HepG2 (cell line): ENCODE data around the gene NUDCD3. TPM values are rescaled to one million over a fixed set of nuclear protein-coding genes. Genes with fewer than 3 reads are reported as not detected.

Experiments
- ATAC-seq: fragments of 200-7000 bp; cut with Tn5 transposase; 3 replicates; pipeline ENCODE4 v1.9.1; 2020; ENCODE audit warnings: mild to moderate bottlenecking, moderate library complexity
- BruUV-seq: library from RNA; stranded (reverse); fragments of 400-500 nt; replicated peaks from 2 replicates; lab custom pipeline; 2021; lab: Mats Ljungman, UMichigan
- CTCF ChIA-PET: fragments of 300-600 bp; formaldehyde crosslinking; extraction: SDS; loops from one replicate; lab custom pipeline; 2021; ENCODE audit warnings: low total read pairs, inconsistent platforms, low intra/inter-chr PET ratio; lab: Yijun Ruan, JAX
- POLR2A ChIA-PET: fragments of 350-600 bp; sonication (Branson Sonifier 250); formaldehyde crosslinking; loops from one replicate; lab custom pipeline; 2020; ENCODE audit warnings: antibody characterized with exemption, inconsistent platforms; lab: Yijun Ruan, JAX
- DNase-seq: peaks from one replicate; pipeline ENCODE4 v3.0.0-alpha.2; 2015; ENCODE audit warnings: low spot score
- FAIRE-seq: peaks from 3 replicates; lab custom pipeline; 2011; peaks lifted over from hg19 to GRCh38; lab: Jason Lieb, UNC
- H2AFZ ChIP-seq: one replicate; pipeline ENCODE4 v1.6.1; 2011; ENCODE audit warnings: low read length, inconsistent platforms
- H3K27ac ChIP-seq: fragments of 300-600 bp; 3 replicates; pipeline ENCODE4 v1.8.0; 2011; ENCODE audit warnings: mixed run types, mild to moderate bottlenecking, mixed read lengths, low read length, inconsistent platforms; ENCODE audit not compliant: insufficient read depth; ENCODE audit errors: extremely low read length
- H3K27me3 ChIP-seq, 2 experiments: fragments of 200-600 bp in 1 of 2; 2 replicates in 1 of 2; 3 replicates in 1 of 2; pipeline versions ENCODE4 v1.6.0 to v1.8.0; 2011; ENCODE audit warnings: low read length in 2 of 2, mild to moderate bottlenecking in 2 of 2, moderate library complexity in 2 of 2, inconsistent platforms in 1 of 2; ENCODE audit not compliant: insufficient read depth in 2 of 2, control insufficient read depth in 1 of 2
- H3K36me3 ChIP-seq, 2 experiments: fragments of 200-600 bp in 1 of 2; replicated peaks in 1 of 2; 2 replicates in 1 of 2; 3 replicates in 1 of 2; pipeline versions ENCODE4 v1.5.1 to v1.8.0; 2011; ENCODE audit warnings: low read length in 2 of 2, inconsistent platforms in 1 of 2; ENCODE audit not compliant: insufficient read depth in 2 of 2, control insufficient read depth in 1 of 2
- H3K4me1 ChIP-seq: 2 replicates; pipeline ENCODE4 v1.5.1; 2012; ENCODE audit warnings: low read length, inconsistent platforms; ENCODE audit not compliant: insufficient read depth
- H3K4me2 ChIP-seq: 2 replicates; pipeline ENCODE4 v1.6.0; 2011; ENCODE audit warnings: low read depth, low read length, inconsistent platforms
- H3K4me3 ChIP-seq, 3 experiments: fragments of 200-600 bp in 1 of 3; sonication (generic), shearing (Covaris generic) in 1 of 3; replicated peaks in 1 of 3; 2 replicates each; pipeline ENCODE4 v1.5.1; 2011 to 2016; ENCODE audit warnings: low read length in 3 of 3, inconsistent platforms in 2 of 3, low read depth in 2 of 3, mild to moderate bottlenecking in 2 of 3, control low read depth in 1 of 3, mixed read lengths in 1 of 3; ENCODE audit not compliant: insufficient read depth in 1 of 3
- H3K79me2 ChIP-seq: one replicate; pipeline ENCODE4 v1.6.1; 2011; ENCODE audit warnings: low read length, inconsistent platforms; ENCODE audit not compliant: insufficient read depth
- H3K9ac ChIP-seq: 2 replicates; pipeline ENCODE4 v1.6.0; 2011; ENCODE audit warnings: mild to moderate bottlenecking, low read depth, low read length, inconsistent platforms; ENCODE audit not compliant: insufficient read depth
- H3K9me3 ChIP-seq: 2 replicates; pipeline ENCODE4 v1.5.1; 2012; ENCODE audit warnings: mild to moderate bottlenecking, low read length
- H4K20me1 ChIP-seq: 2 replicates; pipeline ENCODE4 v1.6.0; 2011; ENCODE audit warnings: inconsistent platforms, mild to moderate bottlenecking, low read length, moderate library complexity; ENCODE audit not compliant: insufficient read depth
- ARNT ChIP-seq: fragments of 450-650 bp; IDR thresholded peaks from 2 replicates; pipeline ENCODE4 v1.6.1; 2017
- CBX1 ChIP-seq: IDR thresholded peaks from one replicate; pipeline ENCODE4 v1.6.1; 2016; ENCODE audit warnings: antibody characterized with exemption, low read depth
- E2F1 ChIP-seq: sonication (generic); formaldehyde crosslinking; IDR thresholded peaks from 2 replicates; pipeline ENCODE4 v1.5.0; 2020; ENCODE audit warnings: missing genetic modification reagents
- IRF1 ChIP-seq: sonication (generic); formaldehyde crosslinking; IDR thresholded peaks from 2 replicates; pipeline ENCODE4 v1.4.0; 2020; ENCODE audit warnings: low read depth, mild to moderate bottlenecking, missing genetic modification reagents
- MIER3 ChIP-seq: IDR thresholded peaks from 2 replicates; pipeline ENCODE4 v1.6.1; 2016; ENCODE audit warnings: missing compliant biosample characterization, borderline replicate concordance
- ZBTB21 ChIP-seq: sonication (generic); formaldehyde crosslinking; IDR thresholded peaks from 2 replicates; pipeline ENCODE4 v1.4.0; 2020; ENCODE audit warnings: missing genetic modification reagents
- ZBTB8A ChIP-seq: sonication (generic); formaldehyde crosslinking; IDR thresholded peaks from 2 replicates; pipeline ENCODE4 v1.4.0; 2020; ENCODE audit warnings: mild to moderate bottlenecking, low read depth, missing genetic modification reagents, borderline replicate concordance
- ZNF333 ChIP-seq: sonication (generic); formaldehyde crosslinking; IDR thresholded peaks from 2 replicates; pipeline ENCODE4 v1.4.0; 2020; ENCODE audit warnings: mild to moderate bottlenecking, missing genetic modification reagents, borderline replicate concordance
- ZNF510 ChIP-seq: sonication (generic); formaldehyde crosslinking; IDR thresholded peaks from 2 replicates; pipeline ENCODE4 v1.4.0; 2020; ENCODE audit warnings: low read depth, mild to moderate bottlenecking, missing genetic modification reagents
- ZNF766 ChIP-seq: sonication (generic); formaldehyde crosslinking; IDR thresholded peaks from 2 replicates; pipeline ENCODE4 v1.5.0; 2020; ENCODE audit warnings: missing genetic modification reagents, borderline replicate concordance
- WGBS: methylation state at CpG from one replicate; pipeline ENCODE4 v1.1.6; 2017; ENCODE audit warnings: low lambda C conversion rate; 5-methylcytosine and 5-hydroxymethylcytosine counted together
- in situ Hi-C: cut with HindIII; loops from 2 replicates; pipeline ENCODE4 v1.10.0; 2017; ENCODE audit warnings: low pct_unique_long_range_greater_than_20kb; ENCODE audit not compliant: extremely low pct_ligation_motif_present
- intact Hi-C: fragments of 100-400 bp; cut with micrococcal nuclease; formaldehyde crosslinking; loops from one replicate; pipeline ENCODE4 v1.10.0; 2022; ENCODE audit not compliant: unreplicated experiment
- polyA plus RNA-seq, 8 experiments: library from polyadenylated mRNA; depleted of rRNA in 3 of 8; stranded (reverse) in 7 of 8; unstranded in 1 of 8; fragments of >200 nt; fragmentation: Illumina TruSeq in 4 of 8; extraction: Trizol in 4 of 8; gene quantifications; 2 replicates each; pipeline versions ENCODE4 v1.2.1 to v1.2.3, GENCODE V29; 2011 to 2016; ENCODE audit warnings: low read depth in 4 of 8, missing spikeins in 1 of 8, mixed read lengths in 1 of 8; ENCODE audit not compliant: insufficient read depth in 1 of 8
- total RNA-seq, 5 experiments: library from RNA; depleted of rRNA; stranded (reverse); fragments of >200 nt; fragmentation: Illumina TruSeq; extraction: Trizol; gene quantifications; 2 replicates each; pipeline ENCODE4 v1.2.3, GENCODE V29; 2016; ENCODE audit warnings: low read depth in 1 of 5
- TF ChIP-seq, protein P1 (sequence below): sonication (generic); formaldehyde crosslinking; IDR thresholded peaks from 2 replicates; pipeline ENCODE4 v1.4.0; 2020; ENCODE audit warnings: mild to moderate bottlenecking, missing genetic modification reagents

NUDCD3 gene
- total and polyA plus RNA-seq, 2 of the 13 experiments (the other 11 are each of a cell fraction or from before 2014, with no cell fraction given) = 20.8 to 49.9 TPM

GRCh38 chr7:44377134-44377463 lies 113.4 kb downstream of the NUDCD3 start:
- no peak overlapping the region for H3K4me3 ChIP-seq
- H3K36me3 ChIP-seq = no peaks in the 10 kb centered on the region; a peak in 1 of 5 replicates
- no peaks in the 10 kb centered on the region for H4K20me1 ChIP-seq
- intact Hi-C loops (loop anchor here (5.0 kb wide), 1 partner anchor 100 kb away; no protein-coding TSS in a partner anchor), in situ Hi-C loops (no loop called here)
- no TSS peak for BruUV-seq
- no peak overlapping the region for H3K9ac ChIP-seq
- ChIA-PET CTCF (no interaction called here), POLR2A (no interaction called here)
- H2AFZ ChIP-seq = no peak overlapping the region
- H3K27ac ChIP-seq = no peak overlapping the region
- peaks cover 0 to 6% of the 10 kb centered on the region in 2 experiments; a peak in 1 of 5 replicates for H3K27me3 ChIP-seq
- 60% methylated on average over 1 of the region's 1 CpG for WGBS
- H3K4me1 ChIP-seq = peaks cover 33% of the 10 kb centered on the region
- DNase-seq = no peak
- ATAC-seq = no peak; the same call in 2 of the 3 replicates
- TF ChIP-seq ZNF333 (CRISPR knock-in tag) (no peak), MIER3 (CRISPR knock-in tag) (no peak), ZNF766 (CRISPR knock-in tag) (no peak)
- TF ChIP-seq, protein P1, sequence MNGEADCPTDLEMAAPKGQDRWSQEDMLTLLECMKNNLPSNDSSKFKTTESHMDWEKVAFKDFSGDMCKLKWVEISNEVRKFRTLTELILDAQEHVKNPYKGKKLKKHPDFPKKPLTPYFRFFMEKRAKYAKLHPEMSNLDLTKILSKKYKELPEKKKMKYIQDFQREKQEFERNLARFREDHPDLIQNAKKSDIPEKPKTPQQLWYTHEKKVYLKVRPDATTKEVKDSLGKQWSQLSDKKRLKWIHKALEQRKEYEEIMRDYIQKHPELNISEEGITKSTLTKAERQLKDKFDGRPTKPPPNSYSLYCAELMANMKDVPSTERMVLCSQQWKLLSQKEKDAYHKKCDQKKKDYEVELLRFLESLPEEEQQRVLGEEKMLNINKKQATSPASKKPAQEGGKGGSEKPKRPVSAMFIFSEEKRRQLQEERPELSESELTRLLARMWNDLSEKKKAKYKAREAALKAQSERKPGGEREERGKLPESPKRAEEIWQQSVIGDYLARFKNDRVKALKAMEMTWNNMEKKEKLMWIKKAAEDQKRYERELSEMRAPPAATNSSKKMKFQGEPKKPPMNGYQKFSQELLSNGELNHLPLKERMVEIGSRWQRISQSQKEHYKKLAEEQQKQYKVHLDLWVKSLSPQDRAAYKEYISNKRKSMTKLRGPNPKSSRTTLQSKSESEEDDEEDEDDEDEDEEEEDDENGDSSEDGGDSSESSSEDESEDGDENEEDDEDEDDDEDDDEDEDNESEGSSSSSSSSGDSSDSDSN (CRISPR knock-in tag) = no peak
- H3K9me3 ChIP-seq = no peaks in the 10 kb centered on the region
- no peaks in the 10 kb centered on the region for H3K79me2 ChIP-seq
- H3K4me2 ChIP-seq = no peak overlapping the region
- FAIRE-seq = no peak

GRCh38 chr7:44376429-44377133 lies 113.9 kb downstream of the NUDCD3 start:
- DNase-seq (no peak), ATAC-seq (no peak; the same call in 2 of the 3 replicates), FAIRE-seq (no peak)
- Histone ChIP-seq H4K20me1 (no peaks in the 10 kb centered on the region), H3K4me2 (no peak overlapping the region), H3K9me3 (no peaks in the 10 kb centered on the region), H3K27me3 (peaks cover 0 to 6% of the 10 kb centered on the region in 2 experiments; a peak in 1 of 5 replicates), H3K36me3 (no peaks in the 10 kb centered on the region; a peak in 1 of 5 replicates), H3K9ac (no peak overlapping the region), H3K27ac (no peak overlapping the region), H3K4me1 (peaks cover 33% of the 10 kb centered on the region), H3K4me3 (no peak overlapping the region), H2AFZ (no peak overlapping the region), H3K79me2 (no peaks in the 10 kb centered on the region)
- CTCF ChIA-PET = no interaction called here
- POLR2A ChIA-PET = no interaction called here
- 19% methylated on average over 7 of the region's 7 CpGs for WGBS
- in situ Hi-C loops = no loop called here
- intact Hi-C loops = loop anchor here (5.0 kb wide), 1 partner anchor 101 kb away; no protein-coding TSS in a partner anchor
- BruUV-seq = no TSS peak
- no peak for TF ChIP-seq IRF1 (CRISPR knock-in tag)
- TF ChIP-seq E2F1 = no peak
- TF ChIP-seq ZBTB8A (CRISPR knock-in tag) = no peak
- TF ChIP-seq CBX1 = no peak
- TF ChIP-seq ZNF510 (CRISPR knock-in tag) = no peak
- no peak for TF ChIP-seq ARNT
- TF ChIP-seq ZBTB21 (CRISPR knock-in tag) = no peak
